SK-N-SH (cell line): ENCODE measurements around the gene HOXB8. TPM values are rescaled to one million over a fixed set of nuclear protein-coding genes. Genes with fewer than 3 reads are reported as not detected.

Experiments used
- CTCF ChIA-PET: fragments of 300-600, 350-600 bp; formaldehyde crosslinking; extraction: SDS; loops from one replicate; lab custom pipeline; 2021; lab: Yijun Ruan, JAX
- POLR2A ChIA-PET: fragments of 350-600 bp; sonication (Branson Sonifier 250); formaldehyde crosslinking; extraction: SDS; loops from one replicate; lab custom pipeline; 2020; ENCODE audit warnings: antibody characterized with exemption, inconsistent platforms; lab: Yijun Ruan, JAX
- DNase-seq: peaks from one replicate; pipeline ENCODE4 v3.0.0; 2012
- H2AFZ ChIP-seq: fragments of 200-600 bp; sonication (generic); 2 replicates; pipeline ENCODE4 v1.8.1; 2016; ENCODE audit warnings: antibody characterized with exemption, mild to moderate bottlenecking, low read depth
- H3F3A ChIP-seq: fragments of 200-600 bp; sonication (generic); replicated peaks from 2 replicates; pipeline ENCODE3; 2016; ENCODE audit warnings: antibody characterized with exemption, mild to moderate bottlenecking; ENCODE audit not compliant: insufficient read depth
- H3K27ac ChIP-seq, 2 experiments: fragments of 200-500 bp in 1 of 2; fragments of 200-600 bp in 1 of 2; sonication (Bioruptor generic) in 1 of 2; sonication (generic), shearing (Covaris generic) in 1 of 2; 2 replicates each; pipeline versions ENCODE4 v1.5.1 to v1.6.1; 2014 to 2016; ENCODE audit warnings: low read depth in 2 of 2, inconsistent platforms in 1 of 2, low read length in 1 of 2, mild to moderate bottlenecking in 1 of 2, mixed read lengths in 1 of 2
- H3K27me3 ChIP-seq: fragments of 200-600 bp; sonication (generic), shearing (Covaris generic); 2 replicates; pipeline ENCODE4 v1.6.1; 2016; ENCODE audit warnings: mixed run types; ENCODE audit not compliant: insufficient read depth
- H3K36me3 ChIP-seq, 2 experiments: fragments of 200-500 bp in 1 of 2; fragments of 200-600 bp in 1 of 2; sonication (Bioruptor generic) in 1 of 2; sonication (generic) in 1 of 2; replicated peaks in 1 of 2; 2 replicates each; pipeline versions ENCODE3 to v1.5.1; 2014 to 2016; ENCODE audit warnings: low read length in 1 of 2, mild to moderate bottlenecking in 1 of 2; ENCODE audit not compliant: insufficient read depth in 2 of 2, control insufficient read depth in 1 of 2
- H3K4me1 ChIP-seq, 2 experiments: fragments of 200-500 bp in 1 of 2; fragments of 200-600 bp in 1 of 2; sonication (Bioruptor generic) in 1 of 2; sonication (generic), shearing (Covaris generic) in 1 of 2; 2 replicates each; pipeline versions ENCODE4 v1.5.1 to v1.6.1; 2014 to 2016; ENCODE audit warnings: low read depth in 1 of 2, low read length in 1 of 2, mixed run types in 1 of 2; ENCODE audit not compliant: insufficient read depth in 2 of 2, control insufficient read depth in 1 of 2
- H3K4me2 ChIP-seq: fragments of 200-600 bp; sonication (generic), shearing (Covaris generic); 2 replicates; pipeline ENCODE4 v1.6.1; 2017; ENCODE audit warnings: mixed run types
- H3K4me3 ChIP-seq, 2 experiments: fragments of 200-500 bp in 1 of 2; fragments of 200-600 bp in 1 of 2; sonication (Bioruptor generic) in 1 of 2; sonication (generic), shearing (Covaris generic) in 1 of 2; 2 replicates each; pipeline versions ENCODE4 v1.5.1 to v1.8.1; 2014 to 2016; ENCODE audit warnings: low read depth in 2 of 2, inconsistent platforms in 1 of 2, low read length in 1 of 2, mild to moderate bottlenecking in 1 of 2, mixed read lengths in 1 of 2, moderate library complexity in 1 of 2
- H3K79me2 ChIP-seq: fragments of 200-600 bp; sonication (generic); 2 replicates; pipeline ENCODE4 v1.8.1; 2017; ENCODE audit warnings: mild to moderate bottlenecking; ENCODE audit not compliant: insufficient read depth
- H3K9ac ChIP-seq: fragments of 200-600 bp; sonication (generic); 2 replicates; pipeline ENCODE4 v1.6.1; 2017; ENCODE audit warnings: mixed run types
- H3K9me2 ChIP-seq: fragments of 200-600 bp; sonication (generic); 2 replicates; pipeline ENCODE4 v1.6.1; 2017; ENCODE audit warnings: mixed run types
- H3K9me3 ChIP-seq: fragments of 200-600 bp; sonication (generic); 2 replicates; pipeline ENCODE4 v1.6.1; 2017; ENCODE audit warnings: mixed run types, mild to moderate bottlenecking, moderate library complexity
- H4K20me1 ChIP-seq: fragments of 200-600 bp; sonication (generic); 2 replicates; pipeline ENCODE4 v1.6.1; 2017; ENCODE audit warnings: mild to moderate bottlenecking, mixed run types; ENCODE audit not compliant: insufficient read depth
- CHD2 ChIP-seq: fragments of 150-350 bp; IDR thresholded peaks from 2 replicates; pipeline ENCODE4 v1.6.1; 2018; ENCODE audit warnings: low read length; ENCODE audit not compliant: partially characterized antibody
- EZH2phosphoT487 ChIP-seq: fragments of 200-600 bp; sonication (generic); IDR thresholded peaks from 2 replicates; pipeline ENCODE4 v1.6.1; 2017; ENCODE audit warnings: low read depth, mixed run types, mild to moderate bottlenecking, antibody characterized with exemption, moderate library complexity, borderline replicate concordance
- JUND ChIP-seq: IDR thresholded peaks from 2 replicates; pipeline ENCODE4 v1.4.0; 2012
- MEF2A ChIP-seq: IDR thresholded peaks from 2 replicates; pipeline ENCODE4 v1.4.0; 2012; ENCODE audit warnings: low read depth, borderline replicate concordance
- NRF1 ChIP-seq: IDR thresholded peaks from 2 replicates; pipeline ENCODE4 v1.6.1; 2012; ENCODE audit warnings: low read depth, mild to moderate bottlenecking, low read length
- POLR2AphosphoS5 ChIP-seq: IDR thresholded peaks from 2 replicates; pipeline ENCODE4 v1.6.1; 2012; ENCODE audit warnings: low read depth, low read length
- RAD21 ChIP-seq: IDR thresholded peaks from 2 replicates; pipeline ENCODE4 v1.6.1; 2012; ENCODE audit warnings: mild to moderate bottlenecking, low read length
- RCOR1 ChIP-seq: fragments of 150-350 bp; IDR thresholded peaks from 2 replicates; pipeline ENCODE4 v1.6.1; 2017; ENCODE audit warnings: antibody characterized with exemption, low read length
- RXRA ChIP-seq: IDR thresholded peaks from 2 replicates; pipeline ENCODE4 v1.4.0; 2012; ENCODE audit warnings: low read depth, mild to moderate bottlenecking, borderline replicate concordance
- SIN3A ChIP-seq: IDR thresholded peaks from 2 replicates; pipeline ENCODE4 v1.6.1; 2012; ENCODE audit warnings: low read depth, mild to moderate bottlenecking, low read length, moderate library complexity, borderline replicate concordance
- TAF1 ChIP-seq: IDR thresholded peaks from 2 replicates; pipeline ENCODE4 v1.6.1; 2012; ENCODE audit warnings: low read depth, mild to moderate bottlenecking, low read length, moderate library complexity, borderline replicate concordance
- TEAD4 ChIP-seq: IDR thresholded peaks from 2 replicates; pipeline ENCODE4 v1.4.0; 2012; ENCODE audit warnings: mild to moderate bottlenecking, borderline replicate concordance; ENCODE audit not compliant: insufficient read depth
- WGBS: methylation state at CpG from one replicate; pipeline ENCODE4 v1.1.6; 2017; ENCODE audit warnings: low lambda C conversion rate; 5-methylcytosine and 5-hydroxymethylcytosine counted together
- polyA plus RNA-seq, 3 experiments: library from polyadenylated mRNA; depleted of rRNA; stranded (reverse); fragments of >200 nt; gene quantifications; 2 replicates each; pipeline ENCODE4 v1.2.3, GENCODE V29; 2012
- TF ChIP-seq, protein P1 (sequence below): IDR thresholded peaks from 2 replicates; pipeline ENCODE4 v1.6.1; 2012; ENCODE audit warnings: mild to moderate bottlenecking, low read depth, low read length, moderate library complexity
- TF ChIP-seq, protein P2 (sequence below): fragments of 200-600 bp; sonication (generic); IDR thresholded peaks from 2 replicates; pipeline ENCODE4 v1.6.1; 2017; ENCODE audit warnings: antibody characterized with exemption, mild to moderate bottlenecking, moderate library complexity
- TF ChIP-seq, protein P3 (sequence below): fragments of 150-350 bp; IDR thresholded peaks from 2 replicates; pipeline ENCODE4 v1.6.1; 2017; ENCODE audit warnings: antibody characterized with exemption, low read length, low read depth, borderline replicate concordance
- TF ChIP-seq, protein P4 (sequence below): IDR thresholded peaks from 2 replicates; pipeline ENCODE4 v1.4.0; 2012; ENCODE audit warnings: low read depth, borderline replicate concordance

HOXB8 gene
- polyA plus RNA-seq, 1 of the 3 experiments (the other 2 are of a cell fraction), result not detected

DNA sequence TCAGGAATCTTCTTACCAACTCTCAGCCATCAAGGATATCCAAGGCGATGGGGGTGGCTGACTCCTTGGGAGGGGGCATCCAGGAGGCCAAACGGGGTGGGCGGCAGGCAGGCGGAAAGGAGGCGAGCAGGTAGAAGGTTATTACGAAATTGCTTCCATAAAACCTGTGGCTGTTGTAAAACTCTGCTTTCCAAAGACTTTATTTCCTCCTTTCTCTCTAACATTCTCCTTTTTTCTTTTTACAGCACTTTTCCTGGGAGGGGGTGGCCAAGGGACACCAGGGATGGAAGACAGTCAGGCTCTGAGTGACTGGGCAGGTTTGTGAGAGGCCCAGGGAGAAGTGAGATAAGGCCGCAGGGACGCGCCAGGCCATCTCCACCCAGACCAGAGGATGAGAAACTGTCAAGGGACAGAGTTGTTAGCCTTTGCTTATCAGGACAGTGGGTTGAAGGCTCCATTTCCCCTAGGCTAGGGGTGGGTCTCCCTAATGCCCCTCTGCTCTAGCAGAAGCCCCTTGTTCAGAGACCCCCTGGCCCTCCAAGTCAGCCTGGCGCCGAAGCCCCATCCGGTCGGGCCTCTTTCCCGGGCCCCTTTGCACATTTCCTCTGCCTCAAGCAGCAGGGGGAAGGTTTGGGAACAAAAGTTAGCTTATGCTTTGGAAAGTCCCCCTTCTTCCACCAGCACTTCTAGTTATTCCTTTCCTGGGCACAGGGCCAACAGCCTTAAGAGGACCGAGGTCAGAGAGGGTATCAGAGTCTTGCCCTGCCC, 16.0 kb upstream of the HOXB8 start:
- Histone ChIP-seq H3K4me3 (no peak overlapping the region), H3K9ac (no peak overlapping the region), H4K20me1 (peaks cover 3% of the 10 kb centered on the region; the same call in 1 of the 2 replicates), H3K9me2 (no peaks in the 10 kb centered on the region), H3K9me3 (no peaks in the 10 kb centered on the region), H3K36me3 (no peaks in the 10 kb centered on the region), H3K4me1 (no peaks in the 10 kb centered on the region), H3K4me2 (no peak overlapping the region), H2AFZ (no peak overlapping the region), H3K79me2 (no peaks in the 10 kb centered on the region), H3K27me3 (peaks cover 98% of the 10 kb centered on the region), H3K27ac (no peak overlapping the region), H3F3A (no peaks in the 10 kb centered on the region)
- 18% methylated on average over 15 of the region's 15 CpGs for WGBS
- POLR2A ChIA-PET, result no interaction called here
- DNase-seq, result no peak
- TF ChIP-seq, protein P1, sequence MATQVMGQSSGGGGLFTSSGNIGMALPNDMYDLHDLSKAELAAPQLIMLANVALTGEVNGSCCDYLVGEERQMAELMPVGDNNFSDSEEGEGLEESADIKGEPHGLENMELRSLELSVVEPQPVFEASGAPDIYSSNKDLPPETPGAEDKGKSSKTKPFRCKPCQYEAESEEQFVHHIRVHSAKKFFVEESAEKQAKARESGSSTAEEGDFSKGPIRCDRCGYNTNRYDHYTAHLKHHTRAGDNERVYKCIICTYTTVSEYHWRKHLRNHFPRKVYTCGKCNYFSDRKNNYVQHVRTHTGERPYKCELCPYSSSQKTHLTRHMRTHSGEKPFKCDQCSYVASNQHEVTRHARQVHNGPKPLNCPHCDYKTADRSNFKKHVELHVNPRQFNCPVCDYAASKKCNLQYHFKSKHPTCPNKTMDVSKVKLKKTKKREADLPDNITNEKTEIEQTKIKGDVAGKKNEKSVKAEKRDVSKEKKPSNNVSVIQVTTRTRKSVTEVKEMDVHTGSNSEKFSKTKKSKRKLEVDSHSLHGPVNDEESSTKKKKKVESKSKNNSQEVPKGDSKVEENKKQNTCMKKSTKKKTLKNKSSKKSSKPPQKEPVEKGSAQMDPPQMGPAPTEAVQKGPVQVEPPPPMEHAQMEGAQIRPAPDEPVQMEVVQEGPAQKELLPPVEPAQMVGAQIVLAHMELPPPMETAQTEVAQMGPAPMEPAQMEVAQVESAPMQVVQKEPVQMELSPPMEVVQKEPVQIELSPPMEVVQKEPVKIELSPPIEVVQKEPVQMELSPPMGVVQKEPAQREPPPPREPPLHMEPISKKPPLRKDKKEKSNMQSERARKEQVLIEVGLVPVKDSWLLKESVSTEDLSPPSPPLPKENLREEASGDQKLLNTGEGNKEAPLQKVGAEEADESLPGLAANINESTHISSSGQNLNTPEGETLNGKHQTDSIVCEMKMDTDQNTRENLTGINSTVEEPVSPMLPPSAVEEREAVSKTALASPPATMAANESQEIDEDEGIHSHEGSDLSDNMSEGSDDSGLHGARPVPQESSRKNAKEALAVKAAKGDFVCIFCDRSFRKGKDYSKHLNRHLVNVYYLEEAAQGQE, result no peak
- no peak for TF ChIP-seq RAD21
- TF ChIP-seq CHD2, result no peak
- TF ChIP-seq, protein P2, sequence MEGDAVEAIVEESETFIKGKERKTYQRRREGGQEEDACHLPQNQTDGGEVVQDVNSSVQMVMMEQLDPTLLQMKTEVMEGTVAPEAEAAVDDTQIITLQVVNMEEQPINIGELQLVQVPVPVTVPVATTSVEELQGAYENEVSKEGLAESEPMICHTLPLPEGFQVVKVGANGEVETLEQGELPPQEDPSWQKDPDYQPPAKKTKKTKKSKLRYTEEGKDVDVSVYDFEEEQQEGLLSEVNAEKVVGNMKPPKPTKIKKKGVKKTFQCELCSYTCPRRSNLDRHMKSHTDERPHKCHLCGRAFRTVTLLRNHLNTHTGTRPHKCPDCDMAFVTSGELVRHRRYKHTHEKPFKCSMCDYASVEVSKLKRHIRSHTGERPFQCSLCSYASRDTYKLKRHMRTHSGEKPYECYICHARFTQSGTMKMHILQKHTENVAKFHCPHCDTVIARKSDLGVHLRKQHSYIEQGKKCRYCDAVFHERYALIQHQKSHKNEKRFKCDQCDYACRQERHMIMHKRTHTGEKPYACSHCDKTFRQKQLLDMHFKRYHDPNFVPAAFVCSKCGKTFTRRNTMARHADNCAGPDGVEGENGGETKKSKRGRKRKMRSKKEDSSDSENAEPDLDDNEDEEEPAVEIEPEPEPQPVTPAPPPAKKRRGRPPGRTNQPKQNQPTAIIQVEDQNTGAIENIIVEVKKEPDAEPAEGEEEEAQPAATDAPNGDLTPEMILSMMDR, result no peak
- TF ChIP-seq, protein P3, sequence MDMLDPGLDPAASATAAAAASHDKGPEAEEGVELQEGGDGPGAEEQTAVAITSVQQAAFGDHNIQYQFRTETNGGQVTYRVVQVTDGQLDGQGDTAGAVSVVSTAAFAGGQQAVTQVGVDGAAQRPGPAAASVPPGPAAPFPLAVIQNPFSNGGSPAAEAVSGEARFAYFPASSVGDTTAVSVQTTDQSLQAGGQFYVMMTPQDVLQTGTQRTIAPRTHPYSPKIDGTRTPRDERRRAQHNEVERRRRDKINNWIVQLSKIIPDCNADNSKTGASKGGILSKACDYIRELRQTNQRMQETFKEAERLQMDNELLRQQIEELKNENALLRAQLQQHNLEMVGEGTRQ, result no peak
- no peak for TF ChIP-seq TAF1
- TF ChIP-seq, protein P4, sequence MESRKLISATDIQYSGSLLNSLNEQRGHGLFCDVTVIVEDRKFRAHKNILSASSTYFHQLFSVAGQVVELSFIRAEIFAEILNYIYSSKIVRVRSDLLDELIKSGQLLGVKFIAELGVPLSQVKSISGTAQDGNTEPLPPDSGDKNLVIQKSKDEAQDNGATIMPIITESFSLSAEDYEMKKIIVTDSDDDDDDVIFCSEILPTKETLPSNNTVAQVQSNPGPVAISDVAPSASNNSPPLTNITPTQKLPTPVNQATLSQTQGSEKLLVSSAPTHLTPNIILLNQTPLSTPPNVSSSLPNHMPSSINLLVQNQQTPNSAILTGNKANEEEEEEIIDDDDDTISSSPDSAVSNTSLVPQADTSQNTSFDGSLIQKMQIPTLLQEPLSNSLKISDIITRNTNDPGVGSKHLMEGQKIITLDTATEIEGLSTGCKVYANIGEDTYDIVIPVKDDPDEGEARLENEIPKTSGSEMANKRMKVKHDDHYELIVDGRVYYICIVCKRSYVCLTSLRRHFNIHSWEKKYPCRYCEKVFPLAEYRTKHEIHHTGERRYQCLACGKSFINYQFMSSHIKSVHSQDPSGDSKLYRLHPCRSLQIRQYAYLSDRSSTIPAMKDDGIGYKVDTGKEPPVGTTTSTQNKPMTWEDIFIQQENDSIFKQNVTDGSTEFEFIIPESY, result no peak
- TF ChIP-seq NRF1, result no peak
- no peak for TF ChIP-seq TEAD4
- no peak for TF ChIP-seq RXRA
- TF ChIP-seq JUND, result no peak
- TF ChIP-seq SIN3A, result no peak
- TF ChIP-seq EZH2phosphoT487, result no peak
- TF ChIP-seq RCOR1, result no peak
- no peak for TF ChIP-seq POLR2AphosphoS5
- TF ChIP-seq MEF2A, result no peak
- CTCF ChIA-PET, result interaction anchor here (1.1 to 2.0 kb wide), 4 partner anchors 10 to 323 kb away, joined by 3 to 16 read pairs (median 5); no protein-coding TSS in a partner anchor
